CD4-positive, alpha-beta T cell treated with Interleukin-10 for 1 hour (primary cell): ENCODE data around the gene LONP2.
"Not testable (repeated sequence)": the region's sequence is repeated elsewhere in the genome, so short reads cannot be mapped to it uniquely, and the experiment has no call there.

ENCODE experiments used
- DNase-seq: peaks from one replicate; pipeline ENCODE4 v3.0.0-alpha.2; 2020

LONP2 gene

GRCh38 chr16:48340054-48340453, 96.0 kb downstream of the LONP2 start:
- DNase-seq, result no peak

GRCh38 chr16:48342591-48342990, 98.5 kb downstream of the LONP2 start:
- no peak for DNase-seq

GRCh38 chr16:48347191-48347865, 103.2 kb downstream of the LONP2 start:
- no peak for DNase-seq

- no peak for DNase-seq
Observed at GRCh38 chr16:48347980-48348379, 103.9 kb downstream of the LONP2 start.

GRCh38 chr16:48350736-48351135, 106.6 kb downstream of the LONP2 start:
- no peak for DNase-seq

- no peak for DNase-seq
Observed at GRCh38 chr16:48352648-48353390, 108.7 kb downstream of the LONP2 start.

- DNase-seq, result peak; percentile 81
Observed at GRCh38 chr16:48353565-48354163, 109.6 kb downstream of the LONP2 start.

GRCh38 chr16:48354385-48354784, 110.3 kb downstream of the LONP2 start:
- not testable (repeated sequence) for DNase-seq

GRCh38 chr16:48354877-48355855, 111.1 kb downstream of the LONP2 start:
- no peak for DNase-seq

GRCh38 chr16:48356633-48357376, 112.7 kb downstream of the LONP2 start:
- DNase-seq, result no peak

- DNase-seq, result no peak
Observed at GRCh38 chr16:48358419-48358818, 114.3 kb downstream of the LONP2 start.

GRCh38 chr16:48359983-48360382, 115.9 kb downstream of the LONP2 start:
- no peak for DNase-seq

GRCh38 chr16:48361012-48361411, 116.9 kb downstream of the LONP2 start:
- no peak for DNase-seq

- DNase-seq, result no peak
Observed at GRCh38 chr16:48361540-48362144, 117.5 kb downstream of the LONP2 start.

GRCh38 chr16:48365025-48365600, 121.0 kb downstream of the LONP2 start:
- no peak for DNase-seq

- peak; percentile 78 for DNase-seq
Observed at GRCh38 chr16:48365601-48366164, 121.6 kb downstream of the LONP2 start.

- DNase-seq, result peak; percentile 66
Observed at GRCh38 chr16:48366165-48367093, 122.3 kb downstream of the LONP2 start.

- DNase-seq, result no peak
Observed at GRCh38 chr16:48367441-48368049, 123.4 kb downstream of the LONP2 start.

GRCh38 chr16:48369765-48370164, 125.7 kb downstream of the LONP2 start:
- no peak for DNase-seq
